Measurements from ENCODE around the gene FBXW2.

FBXW2 gene

GRCh38 chr9:120712539-120713031 is 80.6 kb downstream of the FBXW2 start:
- TF ChIP-seq, protein P1, sequence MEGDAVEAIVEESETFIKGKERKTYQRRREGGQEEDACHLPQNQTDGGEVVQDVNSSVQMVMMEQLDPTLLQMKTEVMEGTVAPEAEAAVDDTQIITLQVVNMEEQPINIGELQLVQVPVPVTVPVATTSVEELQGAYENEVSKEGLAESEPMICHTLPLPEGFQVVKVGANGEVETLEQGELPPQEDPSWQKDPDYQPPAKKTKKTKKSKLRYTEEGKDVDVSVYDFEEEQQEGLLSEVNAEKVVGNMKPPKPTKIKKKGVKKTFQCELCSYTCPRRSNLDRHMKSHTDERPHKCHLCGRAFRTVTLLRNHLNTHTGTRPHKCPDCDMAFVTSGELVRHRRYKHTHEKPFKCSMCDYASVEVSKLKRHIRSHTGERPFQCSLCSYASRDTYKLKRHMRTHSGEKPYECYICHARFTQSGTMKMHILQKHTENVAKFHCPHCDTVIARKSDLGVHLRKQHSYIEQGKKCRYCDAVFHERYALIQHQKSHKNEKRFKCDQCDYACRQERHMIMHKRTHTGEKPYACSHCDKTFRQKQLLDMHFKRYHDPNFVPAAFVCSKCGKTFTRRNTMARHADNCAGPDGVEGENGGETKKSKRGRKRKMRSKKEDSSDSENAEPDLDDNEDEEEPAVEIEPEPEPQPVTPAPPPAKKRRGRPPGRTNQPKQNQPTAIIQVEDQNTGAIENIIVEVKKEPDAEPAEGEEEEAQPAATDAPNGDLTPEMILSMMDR (IDR thresholded peaks at IDR 0.05; ENCODE audit: borderline replicate concordance, insufficient read depth, low read depth, low read length): no peak
- H3K4me3 ChIP-seq (ENCODE audit: low read depth, low read length): no peak overlapping the region

- TF ChIP-seq, protein P1 (IDR thresholded peaks at IDR 0.05; ENCODE audit: borderline replicate concordance, insufficient read depth, low read depth, low read length): no peak
- H3K4me3 ChIP-seq (ENCODE audit: low read depth, low read length): no peak overlapping the region
Observed at GRCh38 chr9:120711841-120712538, 81.2 kb downstream of the FBXW2 start.

DNA sequence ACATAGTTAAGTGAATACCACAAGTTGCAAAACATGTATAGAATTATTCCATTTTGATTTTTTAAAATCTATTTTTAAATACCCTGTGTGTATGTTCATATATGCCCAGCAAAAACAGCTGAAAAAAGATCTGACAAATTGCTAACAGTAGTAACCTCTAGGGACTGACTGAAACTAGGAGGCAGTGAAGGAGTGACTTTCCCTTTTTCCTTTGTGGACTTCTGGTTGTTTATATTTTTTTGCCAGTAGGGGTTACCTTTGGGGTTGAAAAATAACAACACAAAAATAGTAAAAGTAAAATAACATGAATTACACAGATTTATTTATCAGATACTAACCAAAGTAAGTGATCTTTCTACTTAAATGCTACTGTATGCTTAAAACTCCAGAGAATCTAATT is 81.9 kb downstream of the FBXW2 start:
- TF ChIP-seq, protein P1 (IDR thresholded peaks at IDR 0.05; ENCODE audit: borderline replicate concordance, insufficient read depth, low read depth, low read length): no peak
- no peak overlapping the region for H3K4me3 ChIP-seq (ENCODE audit: low read depth, low read length)

DNA sequence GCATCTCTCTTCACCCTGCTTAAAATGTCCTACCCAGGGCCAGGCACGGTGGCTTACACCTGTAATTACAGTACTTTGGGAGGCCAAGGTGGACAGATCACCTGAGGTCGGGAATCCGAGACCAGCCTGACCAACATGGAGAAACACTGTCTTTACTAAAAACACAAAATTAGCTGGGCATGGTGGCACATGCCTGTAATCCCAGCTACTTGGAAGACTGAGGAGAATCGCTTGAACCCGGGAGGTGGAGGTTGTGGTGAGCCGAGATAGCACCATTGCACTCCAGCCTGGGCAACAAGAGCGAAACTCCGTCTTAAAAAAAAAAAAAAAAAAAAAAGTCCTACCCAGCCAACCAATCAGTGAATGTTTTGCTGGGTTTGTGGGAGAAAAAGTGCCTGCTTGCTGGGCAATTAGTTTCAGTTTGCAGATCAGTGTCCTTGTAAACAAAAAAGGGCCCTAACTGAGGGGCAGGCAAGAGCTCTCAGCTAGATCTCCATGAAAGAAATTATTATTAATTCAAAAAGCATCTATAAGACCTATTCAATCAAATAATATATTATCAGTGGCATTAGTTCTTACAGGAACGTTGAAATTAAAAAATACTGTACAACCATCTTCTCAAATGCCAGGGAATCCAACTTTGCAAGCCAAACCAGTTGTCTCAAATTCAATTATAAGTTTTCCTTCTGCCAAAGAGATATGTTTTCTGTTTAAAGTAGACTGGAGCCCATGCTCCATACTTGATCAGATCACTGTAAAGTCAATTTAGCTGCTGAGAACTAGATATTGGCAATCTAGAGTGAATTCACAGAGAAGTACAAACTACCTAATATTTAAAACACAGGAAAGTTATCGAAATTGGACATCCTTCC is 82.9 kb downstream of the FBXW2 start:
- TF ChIP-seq, protein P1 (IDR thresholded peaks at IDR 0.05; ENCODE audit: borderline replicate concordance, insufficient read depth, low read depth, low read length): no peak
- H3K4me3 ChIP-seq (ENCODE audit: low read depth, low read length): no peak overlapping the region

- TF ChIP-seq, protein P1 (IDR thresholded peaks at IDR 0.05; ENCODE audit: borderline replicate concordance, insufficient read depth, low read depth, low read length): no peak
- H3K4me3 ChIP-seq (ENCODE audit: low read depth, low read length): no peak overlapping the region
Observed at GRCh38 chr9:120708526-120709224, 84.5 kb downstream of the FBXW2 start.

DNA sequence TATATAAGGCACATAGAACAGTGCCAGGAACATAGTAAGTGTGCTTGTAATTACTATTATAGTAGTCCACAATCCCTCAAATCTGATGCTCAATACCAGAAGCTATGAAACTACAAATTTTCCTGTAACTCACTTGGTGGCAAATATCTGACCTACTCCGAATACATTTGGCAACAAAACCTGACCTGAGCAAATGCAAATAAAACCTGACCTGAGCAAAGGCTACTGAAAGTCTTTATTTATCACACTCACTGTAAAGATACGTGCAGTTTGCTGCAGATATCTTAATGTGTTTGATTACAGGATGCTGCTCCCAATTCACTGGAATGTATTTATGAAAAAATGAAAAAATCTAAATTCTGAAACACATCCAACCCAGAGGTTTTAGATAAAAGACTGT is 86.0 kb downstream of the FBXW2 start:
- H3K4me3 ChIP-seq (ENCODE audit: low read depth, low read length): no peak overlapping the region
- TF ChIP-seq, protein P1 (IDR thresholded peaks at IDR 0.05; ENCODE audit: borderline replicate concordance, insufficient read depth, low read depth, low read length): no peak
